ENCODE data around the gene ABCC4. TPM values are rescaled to one million over a fixed set of nuclear protein-coding genes. Genes with fewer than 3 reads are reported as not detected.

ABCC4 gene
- total and polyA plus RNA-seq, 4 donors: 0.74 to 22.5 (median 2.0) TPM

DNA sequence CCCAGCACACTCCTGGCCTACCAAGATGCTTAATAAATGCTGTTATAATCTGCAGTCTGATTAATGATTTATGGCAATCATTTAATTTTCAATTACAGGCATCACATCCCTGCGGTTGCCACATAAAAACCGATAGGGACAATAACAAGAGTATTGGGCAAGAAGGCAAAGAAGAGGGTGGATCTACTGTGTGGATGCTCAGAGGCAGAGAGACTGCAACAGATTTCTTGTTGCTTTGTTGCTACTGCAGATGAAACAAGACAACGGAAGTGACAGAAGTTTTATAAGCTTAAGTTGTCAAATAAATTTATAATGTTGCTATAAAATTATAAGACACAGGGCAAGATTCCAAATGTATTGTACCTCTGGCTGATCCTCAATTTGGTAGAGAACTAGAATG is 154.8 kb downstream of the ABCC4 start:
- no peaks in the 10 kb centered on the region for H3K4me1 ChIP-seq (ENCODE audit: control insufficient read depth in 4 of 4, insufficient read depth in 4 of 4, low read length in 3 of 4)
- no peak overlapping the region for H3K27ac ChIP-seq (ENCODE audit: low read depth in 1 of 2, low read length in 2 of 2)
- 74% methylated on average over 3 of the region's 3 CpGs for WGBS
- H3K4me3 ChIP-seq (ENCODE audit: low read depth in 1 of 3, low read length in 3 of 3): no peak overlapping the region
- DNase-seq (ENCODE audit: low spot score): no peak
- TF ChIP-seq GABPA (IDR thresholded peaks at IDR 0.05 in 1 of 2, conservative IDR thresholded peaks at IDR 0.05 in 1 of 2): no peak
- TF ChIP-seq, protein P1, sequence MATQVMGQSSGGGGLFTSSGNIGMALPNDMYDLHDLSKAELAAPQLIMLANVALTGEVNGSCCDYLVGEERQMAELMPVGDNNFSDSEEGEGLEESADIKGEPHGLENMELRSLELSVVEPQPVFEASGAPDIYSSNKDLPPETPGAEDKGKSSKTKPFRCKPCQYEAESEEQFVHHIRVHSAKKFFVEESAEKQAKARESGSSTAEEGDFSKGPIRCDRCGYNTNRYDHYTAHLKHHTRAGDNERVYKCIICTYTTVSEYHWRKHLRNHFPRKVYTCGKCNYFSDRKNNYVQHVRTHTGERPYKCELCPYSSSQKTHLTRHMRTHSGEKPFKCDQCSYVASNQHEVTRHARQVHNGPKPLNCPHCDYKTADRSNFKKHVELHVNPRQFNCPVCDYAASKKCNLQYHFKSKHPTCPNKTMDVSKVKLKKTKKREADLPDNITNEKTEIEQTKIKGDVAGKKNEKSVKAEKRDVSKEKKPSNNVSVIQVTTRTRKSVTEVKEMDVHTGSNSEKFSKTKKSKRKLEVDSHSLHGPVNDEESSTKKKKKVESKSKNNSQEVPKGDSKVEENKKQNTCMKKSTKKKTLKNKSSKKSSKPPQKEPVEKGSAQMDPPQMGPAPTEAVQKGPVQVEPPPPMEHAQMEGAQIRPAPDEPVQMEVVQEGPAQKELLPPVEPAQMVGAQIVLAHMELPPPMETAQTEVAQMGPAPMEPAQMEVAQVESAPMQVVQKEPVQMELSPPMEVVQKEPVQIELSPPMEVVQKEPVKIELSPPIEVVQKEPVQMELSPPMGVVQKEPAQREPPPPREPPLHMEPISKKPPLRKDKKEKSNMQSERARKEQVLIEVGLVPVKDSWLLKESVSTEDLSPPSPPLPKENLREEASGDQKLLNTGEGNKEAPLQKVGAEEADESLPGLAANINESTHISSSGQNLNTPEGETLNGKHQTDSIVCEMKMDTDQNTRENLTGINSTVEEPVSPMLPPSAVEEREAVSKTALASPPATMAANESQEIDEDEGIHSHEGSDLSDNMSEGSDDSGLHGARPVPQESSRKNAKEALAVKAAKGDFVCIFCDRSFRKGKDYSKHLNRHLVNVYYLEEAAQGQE (IDR thresholded peaks at IDR 0.05): no peak
- no peak for TF ChIP-seq NR2F2 (IDR thresholded peaks at IDR 0.05)
- TF ChIP-seq, protein P2, sequence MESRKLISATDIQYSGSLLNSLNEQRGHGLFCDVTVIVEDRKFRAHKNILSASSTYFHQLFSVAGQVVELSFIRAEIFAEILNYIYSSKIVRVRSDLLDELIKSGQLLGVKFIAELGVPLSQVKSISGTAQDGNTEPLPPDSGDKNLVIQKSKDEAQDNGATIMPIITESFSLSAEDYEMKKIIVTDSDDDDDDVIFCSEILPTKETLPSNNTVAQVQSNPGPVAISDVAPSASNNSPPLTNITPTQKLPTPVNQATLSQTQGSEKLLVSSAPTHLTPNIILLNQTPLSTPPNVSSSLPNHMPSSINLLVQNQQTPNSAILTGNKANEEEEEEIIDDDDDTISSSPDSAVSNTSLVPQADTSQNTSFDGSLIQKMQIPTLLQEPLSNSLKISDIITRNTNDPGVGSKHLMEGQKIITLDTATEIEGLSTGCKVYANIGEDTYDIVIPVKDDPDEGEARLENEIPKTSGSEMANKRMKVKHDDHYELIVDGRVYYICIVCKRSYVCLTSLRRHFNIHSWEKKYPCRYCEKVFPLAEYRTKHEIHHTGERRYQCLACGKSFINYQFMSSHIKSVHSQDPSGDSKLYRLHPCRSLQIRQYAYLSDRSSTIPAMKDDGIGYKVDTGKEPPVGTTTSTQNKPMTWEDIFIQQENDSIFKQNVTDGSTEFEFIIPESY (IDR thresholded peaks at IDR 0.05): no peak
- no peak for TF ChIP-seq EGR1 (IDR thresholded peaks at IDR 0.05; ENCODE audit: low read depth in 2 of 2)
- no peak for TF ChIP-seq RAD21 (IDR thresholded peaks at IDR 0.05)
- no peak for TF ChIP-seq YY1 (IDR thresholded peaks at IDR 0.05)
- no peak for TF ChIP-seq RXRA (IDR thresholded peaks at IDR 0.05)
- TF ChIP-seq, protein P3, sequence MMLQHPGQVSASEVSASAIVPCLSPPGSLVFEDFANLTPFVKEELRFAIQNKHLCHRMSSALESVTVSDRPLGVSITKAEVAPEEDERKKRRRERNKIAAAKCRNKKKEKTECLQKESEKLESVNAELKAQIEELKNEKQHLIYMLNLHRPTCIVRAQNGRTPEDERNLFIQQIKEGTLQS (IDR thresholded peaks at IDR 0.05): no peak
- TF ChIP-seq, protein P4, sequence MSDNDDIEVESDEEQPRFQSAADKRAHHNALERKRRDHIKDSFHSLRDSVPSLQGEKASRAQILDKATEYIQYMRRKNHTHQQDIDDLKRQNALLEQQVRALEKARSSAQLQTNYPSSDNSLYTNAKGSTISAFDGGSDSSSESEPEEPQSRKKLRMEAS (IDR thresholded peaks at IDR 0.05): no peak
- no peaks in the 10 kb centered on the region for H3K27me3 ChIP-seq (ENCODE audit: control insufficient read depth in 4 of 4, insufficient read depth in 4 of 4, low read length in 3 of 4)
- no peaks in the 10 kb centered on the region for H3K9me3 ChIP-seq (ENCODE audit: control insufficient read depth in 4 of 4, low read length in 3 of 4)
- no peaks in the 10 kb centered on the region for H3K36me3 ChIP-seq (ENCODE audit: control insufficient read depth in 4 of 4, insufficient read depth in 3 of 4, low read depth in 1 of 4, low read length in 3 of 4)
- no peak overlapping the region for H3K9ac ChIP-seq (ENCODE audit: low read depth in 1 of 2, low read length in 2 of 2)

DNA sequence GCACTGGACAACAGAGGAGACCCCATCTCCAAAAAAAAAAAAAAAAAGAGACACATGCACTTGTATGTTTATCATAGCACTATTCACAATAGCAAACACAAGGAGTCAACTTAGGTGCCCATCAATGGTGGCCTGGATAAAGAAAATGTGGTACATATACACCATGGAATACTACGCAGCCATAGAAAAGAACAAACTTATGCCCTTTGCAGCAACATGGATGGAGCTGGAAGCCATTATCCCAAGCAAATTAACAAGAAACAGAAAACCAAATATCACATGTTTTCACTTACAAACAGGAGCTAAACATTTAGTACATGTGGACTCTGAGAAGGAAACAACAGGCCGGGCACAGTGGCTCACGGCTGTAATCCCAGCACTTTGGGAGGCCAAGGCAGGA is 155.7 kb downstream of the ABCC4 start:
- Histone ChIP-seq H3K9ac (ENCODE audit: low read depth in 1 of 2, low read length in 2 of 2) (no peak overlapping the region), H3K27me3 (ENCODE audit: control insufficient read depth in 4 of 4, insufficient read depth in 4 of 4, low read length in 3 of 4) (no peaks in the 10 kb centered on the region), H3K27ac (ENCODE audit: low read depth in 1 of 2, low read length in 2 of 2) (no peak overlapping the region), H3K4me3 (ENCODE audit: low read depth in 1 of 3, low read length in 3 of 3) (no peak overlapping the region), H3K4me1 (ENCODE audit: control insufficient read depth in 4 of 4, insufficient read depth in 4 of 4, low read length in 3 of 4) (no peaks in the 10 kb centered on the region), H3K9me3 (ENCODE audit: control insufficient read depth in 4 of 4, low read length in 3 of 4) (no peaks in the 10 kb centered on the region), H3K36me3 (ENCODE audit: control insufficient read depth in 4 of 4, insufficient read depth in 3 of 4, low read depth in 1 of 4, low read length in 3 of 4) (no peaks in the 10 kb centered on the region)
- DNase-seq (ENCODE audit: low spot score): no peak
- WGBS: 95% methylated on average over 3 of the region's 3 CpGs
- TF ChIP-seq, protein P4 (IDR thresholded peaks at IDR 0.05): no peak
- TF ChIP-seq EGR1 (IDR thresholded peaks at IDR 0.05; ENCODE audit: low read depth in 2 of 2): no peak
- TF ChIP-seq, protein P3 (IDR thresholded peaks at IDR 0.05): no peak
- no peak for TF ChIP-seq JUND (IDR thresholded peaks at IDR 0.05)
- TF ChIP-seq, protein P1 (IDR thresholded peaks at IDR 0.05): no peak
- TF ChIP-seq, protein P2 (IDR thresholded peaks at IDR 0.05): no peak
- no peak for TF ChIP-seq HNF4A (conservative IDR thresholded peaks at IDR 0.05)
